Naive thymus-derived CD8-positive, alpha-beta T cell (primary cell): ENCODE data around the gene PMVK. TPM values are rescaled to one million over a fixed set of nuclear protein-coding genes. Genes with fewer than 3 reads are reported as not detected.

Experiments used
- ATAC-seq, 2 donors: fragments of 150-1000 bp; cut with Tn5 transposase in 1 of 2; sonication (Bioruptor Pico), chemical (Tn5 transposase) in 1 of 2; 1 replicate in 1 of 2; 2 replicates in 1 of 2; pipeline ENCODE4 v1.10.0; 2021; ENCODE audit warnings: mild to moderate bottlenecking in 2 of 2, moderate library complexity in 2 of 2
- POLR2A ChIA-PET: fragments of 350-600 bp; sonication (Branson Sonifier 250); formaldehyde crosslinking; loops from one replicate; lab custom pipeline; 2021; ENCODE audit warnings: antibody characterized with exemption; lab: Charles Lee
- DNase-seq, 10 donors: peaks; one replicate each; pipeline versions ENCODE4 v3.0.0 to v3.0.0-alpha.2; 2020 to 2022
- H3K27ac Mint-ChIP-seq, 10 donors: one replicate each; pipeline ENCODE4 v1.8.0; 2020 to 2022; ENCODE audit warnings: mild to moderate bottlenecking in 10 of 10, mixed read lengths in 10 of 10, moderate library complexity in 4 of 10, inconsistent platforms in 1 of 10
- H3K27me3 Mint-ChIP-seq, 5 donors: one replicate each; pipeline ENCODE4 v1.8.0; 2021 to 2022; ENCODE audit warnings: mixed read lengths in 5 of 5
- H3K36me3 Mint-ChIP-seq, 3 donors: one replicate each; pipeline ENCODE4 v1.8.0; 2020 to 2022; ENCODE audit warnings: mixed read lengths in 3 of 3, mild to moderate bottlenecking in 2 of 3, inconsistent platforms in 1 of 3
- H3K4me1 Mint-ChIP-seq, 4 donors: one replicate each; pipeline ENCODE4 v1.8.0; 2021 to 2022; ENCODE audit warnings: mixed read lengths in 4 of 4
- H3K4me3 Mint-ChIP-seq, 10 donors: one replicate each; pipeline ENCODE4 v1.8.0; 2020 to 2022; ENCODE audit warnings: mild to moderate bottlenecking in 10 of 10, mixed read lengths in 10 of 10, moderate library complexity in 6 of 10, inconsistent platforms in 1 of 10
- H3K9me3 Mint-ChIP-seq, 9 donors: one replicate each; pipeline ENCODE4 v1.8.0; 2020 to 2022; ENCODE audit warnings: mixed read lengths in 9 of 9, mild to moderate bottlenecking in 3 of 9, inconsistent platforms in 1 of 9, moderate library complexity in 1 of 9
- microRNA-seq: library from miRNA; unstranded; fragments of <30 nt; microRNA quantifications from one replicate; pipeline ENCODE4 v1.2.0, GENCODE V29; 2022; ENCODE audit warnings: borderline microRNAs expressed
- polyA plus RNA-seq, 3 donors: library from polyadenylated mRNA; unstranded; fragments of 300-500 nt; fragmentation: Illumina TruSeq; gene quantifications; one replicate each; pipeline ENCODE4 v1.2.3, GENCODE V29; 2021
- total RNA-seq, 8 experiments: library from RNA in 2 of 8; stranded (reverse) in 2 of 8; gene quantifications; one replicate each; pipeline ENCODE4 v1.2.3 and lab custom pipeline; 2021 to 2026

PMVK gene
- total and polyA plus RNA-seq, 5 experiments from 2014 or later: 11.7 to 45.7 (median 41.0) TPM

GRCh38 chr1:154883919-154884868 is 52.3 kb downstream of the PMVK start:
- H3K4me1 Mint-ChIP-seq: no peaks in the 10 kb centered on the region

DNA sequence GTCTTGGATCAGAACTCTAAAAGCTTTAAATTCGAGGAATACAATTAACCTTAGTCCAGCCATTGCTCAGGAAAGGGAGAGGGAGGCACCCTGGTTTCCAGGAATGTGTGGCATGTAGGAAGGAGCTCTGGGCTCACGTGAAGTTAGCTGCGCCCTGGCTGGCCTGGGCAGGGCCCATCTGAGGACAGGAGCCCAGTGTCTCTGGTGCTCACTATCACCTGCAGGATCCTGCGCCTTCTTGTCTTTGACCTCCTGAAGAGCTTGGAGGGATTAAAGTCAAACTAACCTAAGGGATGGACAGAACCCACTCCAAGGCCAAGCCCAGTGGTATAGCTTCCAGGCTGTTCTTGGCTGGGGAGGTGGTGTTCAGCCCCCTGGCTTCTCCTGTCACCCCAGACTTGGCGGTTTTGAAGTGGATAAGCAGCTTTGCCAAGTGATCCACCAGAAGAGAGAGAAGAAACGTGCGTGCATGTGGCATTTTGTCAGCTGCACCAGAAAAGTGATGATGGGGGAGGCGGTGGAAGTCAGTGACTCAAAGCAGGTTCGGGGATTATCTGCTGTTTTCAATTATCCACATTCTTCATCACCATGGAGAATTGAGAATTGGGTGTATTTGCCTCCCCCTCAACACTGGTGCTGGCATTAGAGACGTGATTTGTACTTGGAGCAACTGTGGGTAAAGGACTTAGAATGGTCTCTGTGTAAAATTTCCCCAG is 54.5 kb downstream of the PMVK start:
- DNase-seq (no peak), ATAC-seq (no peak)
- POLR2A ChIA-PET: interaction anchor here (0.8 kb wide), 1 partner anchor 121 kb away, joined by 3 read pairs; no protein-coding TSS in a partner anchor
- Mint-ChIP-seq H3K4me3 (no peak overlapping the region), H3K4me1 (no peaks in the 10 kb centered on the region), H3K27me3 (peaks cover 0 to 4% (median 0%) of the 10 kb centered on the region in 5 donors), H3K36me3 (no peaks in the 10 kb centered on the region), H3K9me3 (no peaks in the 10 kb centered on the region), H3K27ac (no peak overlapping the region)

More at GRCh38 chr1:154883919-154884868, 52.3 kb downstream of the PMVK start:
- H3K27me3 Mint-ChIP-seq: peaks cover 0 to 7% (median 1%) of the 10 kb centered on the region in 5 donors
- DNase-seq (no peak), ATAC-seq (no peak)
- no peak overlapping the region for H3K4me3 Mint-ChIP-seq
- no peaks in the 10 kb centered on the region for H3K9me3 Mint-ChIP-seq
- POLR2A ChIA-PET: no interaction called here
- H3K36me3 Mint-ChIP-seq: peaks cover 0 to 2% (median 0%) of the 10 kb centered on the region in 3 donors
- no peak overlapping the region for H3K27ac Mint-ChIP-seq

DNA sequence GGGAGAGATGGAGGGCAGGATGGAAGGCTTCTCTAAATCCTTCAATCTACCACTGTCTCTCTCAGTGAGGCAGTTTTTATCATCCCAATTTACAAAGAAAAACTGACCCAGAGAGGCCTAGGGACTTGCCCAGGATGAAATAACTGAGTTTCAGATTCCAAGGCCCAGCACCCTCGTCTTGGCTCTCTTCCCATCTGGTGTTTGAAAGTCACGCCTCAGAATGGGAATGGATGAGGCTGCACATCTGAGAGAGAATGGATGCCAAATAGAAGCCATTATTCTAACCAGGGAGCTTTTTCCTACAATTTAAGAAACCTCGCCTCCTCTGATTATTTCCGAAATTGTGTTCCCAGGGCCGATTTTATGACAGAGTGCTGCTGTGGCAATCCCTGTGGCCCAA is 55.8 kb downstream of the PMVK start:
- POLR2A ChIA-PET: no interaction called here
- H3K4me3 Mint-ChIP-seq: no peak overlapping the region
- ATAC-seq (no peak), DNase-seq (no peak)
- no peaks in the 10 kb centered on the region for H3K36me3 Mint-ChIP-seq
- no peak overlapping the region for H3K27ac Mint-ChIP-seq
- H3K4me1 Mint-ChIP-seq: no peaks in the 10 kb centered on the region
- H3K27me3 Mint-ChIP-seq: peaks cover 0 to 4% (median 0%) of the 10 kb centered on the region in 5 donors
- no peaks in the 10 kb centered on the region for H3K9me3 Mint-ChIP-seq

DNA sequence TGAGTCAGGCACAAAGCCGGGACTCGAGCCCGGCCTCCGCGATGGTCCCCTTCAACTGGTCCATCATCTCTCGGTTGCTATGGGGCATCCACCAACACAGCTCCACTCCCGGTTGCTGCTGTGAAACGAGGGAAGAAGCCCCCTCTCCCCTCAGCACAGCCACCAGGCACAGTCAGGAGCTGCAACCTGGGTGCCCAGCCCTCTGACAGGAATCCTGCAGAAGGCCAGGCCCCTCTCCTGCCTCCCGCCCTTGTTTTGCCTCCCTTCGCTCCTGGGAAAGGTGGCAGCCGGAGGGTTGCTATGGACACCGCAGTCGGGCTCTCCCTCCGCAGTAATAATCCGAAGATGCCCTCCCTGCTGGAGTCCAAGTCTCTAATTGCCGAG is 57.5 kb downstream of the PMVK start:
- POLR2A ChIA-PET: interaction anchor here (0.5 to 1.9 kb wide), 2 partner anchors 206 to 210 kb away, joined by 3 to 6 read pairs; no protein-coding TSS in a partner anchor
- H3K4me3 Mint-ChIP-seq: no peak overlapping the region

GRCh38 chr1:154878371-154879037 is 58.0 kb downstream of the PMVK start:
- Mint-ChIP-seq H3K27ac (no peak overlapping the region), H3K27me3 (peaks cover 0 to 9% (median 1%) of the 10 kb centered on the region in 5 donors), H3K9me3 (no peaks in the 10 kb centered on the region), H3K36me3 (no peaks in the 10 kb centered on the region), H3K4me3 (no peak overlapping the region), H3K4me1 (peaks cover 0 to 2% (median 0%) of the 10 kb centered on the region in 4 donors)
- peak; percentile 92 to 97 for ATAC-seq
- peak; percentile 45 to 83 (median 68) for DNase-seq
- POLR2A ChIA-PET: interaction anchor here (0.5 to 1.9 kb wide), 4 partner anchors 206 to 319 kb away, joined by 3 to 6 read pairs (median 4); no protein-coding TSS in a partner anchor

More for the DNA sequence above, 57.5 kb downstream of the PMVK start:
- H3K9me3 Mint-ChIP-seq: no peaks in the 10 kb centered on the region
- peaks cover 0 to 7% (median 1%) of the 10 kb centered on the region in 5 donors for H3K27me3 Mint-ChIP-seq
- no peak overlapping the region for H3K27ac Mint-ChIP-seq
- ATAC-seq: no peak
- DNase-seq: no peak
- H3K4me1 Mint-ChIP-seq: peaks cover 0 to 2% (median 0%) of the 10 kb centered on the region in 4 donors
- no peaks in the 10 kb centered on the region for H3K36me3 Mint-ChIP-seq

DNA sequence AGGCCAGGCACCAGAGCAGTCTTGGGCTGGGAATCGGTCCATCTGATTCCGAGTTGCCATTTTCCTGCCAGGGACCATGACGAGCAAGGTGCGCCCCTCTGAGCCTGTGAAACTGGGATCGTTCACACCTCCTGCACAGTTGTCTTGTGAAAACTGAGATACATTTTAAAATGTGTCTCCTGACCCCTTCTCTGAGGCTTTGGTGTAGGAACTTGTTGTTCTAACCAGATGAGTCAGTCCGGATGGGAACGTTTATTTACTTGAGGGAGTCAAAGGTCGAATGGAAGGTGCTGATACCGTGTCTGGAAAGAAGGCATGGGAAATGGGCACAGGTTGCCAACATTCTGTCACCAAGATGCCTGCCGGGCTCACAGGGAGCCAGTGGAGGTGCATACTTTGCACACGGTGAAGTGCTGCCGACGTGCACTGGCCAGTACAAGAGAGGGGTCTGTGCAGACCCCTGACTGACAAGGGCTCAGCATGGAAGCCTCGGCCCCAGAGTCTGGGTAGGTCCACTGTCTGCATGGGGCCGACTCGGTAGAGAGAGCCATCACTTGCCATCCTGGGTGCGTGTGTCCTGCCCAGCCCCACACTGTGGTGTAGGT is 59.0 kb downstream of the PMVK start:
- Mint-ChIP-seq H3K27me3 (peaks cover 0 to 10% (median 2%) of the 10 kb centered on the region in 5 donors), H3K9me3 (no peaks in the 10 kb centered on the region), H3K4me3 (no peak overlapping the region), H3K4me1 (peaks cover 0 to 2% (median 0%) of the 10 kb centered on the region in 4 donors), H3K36me3 (no peaks in the 10 kb centered on the region), H3K27ac (no peak overlapping the region)
- no peak for ATAC-seq
- POLR2A ChIA-PET: interaction anchor here (1.1 kb wide), 1 partner anchor 313 kb away, joined by 3 read pairs; no protein-coding TSS in a partner anchor
- DNase-seq: no peak

GRCh38 chr1:154876842-154877369 is 59.6 kb downstream of the PMVK start:
- POLR2A ChIA-PET: no interaction called here
- H3K9me3 Mint-ChIP-seq: no peaks in the 10 kb centered on the region
- DNase-seq: no peak
- peaks cover under 1 to 10% (median 3%) of the 10 kb centered on the region in 5 donors for H3K27me3 Mint-ChIP-seq
- H3K27ac Mint-ChIP-seq: no peak overlapping the region
- peaks cover 0 to 2% (median 0%) of the 10 kb centered on the region in 4 donors for H3K4me1 Mint-ChIP-seq
- no peak overlapping the region for H3K4me3 Mint-ChIP-seq
- ATAC-seq: no peak
- H3K36me3 Mint-ChIP-seq: no peaks in the 10 kb centered on the region

Small RNA genes within 50 kb of the gene (microRNA-seq; reads per million reads assigned to microRNA genes)
- not detected for gene MIR4258

Other genes with a start within 250 kb of the PMVK start
- under 1 TPM in 1 of 2 experiments, not detected in 1; 0.08 TPM for gene KCNN3, start 66.4 kb downstream of the PMVK start, total RNA-seq
- not detected for gene KCNN3, start 66.4 kb downstream of the PMVK start, polyA plus RNA-seq
- gene PBXIP1, start 19.4 kb upstream of the PMVK start, total RNA-seq: 100 to 1,000 TPM; 317 to 319 TPM
- 100 to 1,000 TPM; 182 to 239 (median 183) TPM for gene PBXIP1, start 19.4 kb upstream of the PMVK start, polyA plus RNA-seq
- 10 to 100 TPM; 55.6 to 57.3 TPM for gene PYGO2, start 25.1 kb upstream of the PMVK start, total RNA-seq
- gene PYGO2, start 25.1 kb upstream of the PMVK start, polyA plus RNA-seq: 10 to 100 TPM; 21.5 to 50.8 (median 35.8) TPM
- gene SHC1, start 34.0 kb upstream of the PMVK start, total RNA-seq: 10 to 100 TPM; 60.7 to 68.5 TPM
- gene SHC1, start 34.0 kb upstream of the PMVK start, polyA plus RNA-seq: 10 to 100 TPM; 22.6 to 27.4 (median 24.4) TPM
- 10 to 100 TPM; 11.1 to 11.7 TPM for gene CKS1B, start 38.0 kb upstream of the PMVK start, total RNA-seq
- 10 to 100 TPM; 58.0 to 66.6 (median 63.0) TPM for gene CKS1B, start 38.0 kb upstream of the PMVK start, polyA plus RNA-seq
- gene FLAD1, start 46.6 kb upstream of the PMVK start, total RNA-seq: 10 to 100 TPM; 46.6 to 46.8 TPM
- 10 to 100 TPM; 30.9 to 41.8 (median 31.9) TPM for gene FLAD1, start 46.6 kb upstream of the PMVK start, polyA plus RNA-seq
- gene LENEP, start 56.9 kb upstream of the PMVK start, total RNA-seq: under 1 TPM; 0.77 to 0.91 TPM
- not detected for gene LENEP, start 56.9 kb upstream of the PMVK start, polyA plus RNA-seq
- gene ZBTB7B, start 66.1 kb upstream of the PMVK start, total RNA-seq: 10 to 100 TPM; 12.9 to 13.1 TPM
- gene ZBTB7B, start 66.1 kb upstream of the PMVK start, polyA plus RNA-seq: under 1 TPM; 0.12 to 0.59 (median 0.46) TPM
- 1 to 10 TPM in 1 of 2 experiments, under 1 TPM in 1; 0.83 to 1.1 TPM for gene DCST2, start 97.1 kb upstream of the PMVK start, total RNA-seq
- not detected for gene DCST2, start 97.1 kb upstream of the PMVK start, polyA plus RNA-seq
- gene DCST1, start 97.1 kb upstream of the PMVK start, total RNA-seq: not detected
- not detected for gene DCST1, start 97.1 kb upstream of the PMVK start, polyA plus RNA-seq
- gene ADAM15, start 114.6 kb upstream of the PMVK start, total RNA-seq: 10 to 100 TPM; 21.1 to 21.9 TPM
- gene ADAM15, start 114.6 kb upstream of the PMVK start, polyA plus RNA-seq: 1 to 10 TPM; 2.8 to 4.5 (median 3.1) TPM
- gene EFNA4, start 127.0 kb upstream of the PMVK start, total RNA-seq: 1 to 10 TPM; 4.6 to 5.3 TPM
- gene EFNA4, start 127.0 kb upstream of the PMVK start, polyA plus RNA-seq: 1 to 10 TPM; 1.0 to 2.6 (median 1.1) TPM
- gene EFNA3, start 142.1 kb upstream of the PMVK start, total RNA-seq: 1 to 10 TPM in 1 of 2 experiments, under 1 TPM in 1; 0.88 to 1.2 TPM
- gene EFNA3, start 142.1 kb upstream of the PMVK start, polyA plus RNA-seq: 1 to 10 TPM in 1 of 3 donors, under 1 TPM in 2; 0.53 to 1.3 (median 0.56) TPM
- 1 to 10 TPM; 8.5 to 8.6 TPM for gene EFNA1, start 191.2 kb upstream of the PMVK start, total RNA-seq
- 10 to 100 TPM in 1 of 3 donors, 1 to 10 TPM in 2; 2.9 to 12.0 (median 7.7) TPM for gene EFNA1, start 191.2 kb upstream of the PMVK start, polyA plus RNA-seq
- 10 to 100 TPM; 26.7 to 26.9 TPM for gene SLC50A1, start 199.1 kb upstream of the PMVK start, total RNA-seq
- 10 to 100 TPM; 50.3 to 72.7 (median 62.3) TPM for gene SLC50A1, start 199.1 kb upstream of the PMVK start, polyA plus RNA-seq
- gene DPM3, start 203.8 kb upstream of the PMVK start, total RNA-seq: 10 to 100 TPM; 45.2 to 59.8 TPM
- 100 to 1,000 TPM; 103 to 159 (median 159) TPM for gene DPM3, start 203.8 kb upstream of the PMVK start, polyA plus RNA-seq
- gene KRTCAP2, start 236.6 kb upstream of the PMVK start, total RNA-seq: 100 to 1,000 TPM; 148 to 152 TPM
- 100 to 1,000 TPM; 453 to 495 (median 490) TPM for gene KRTCAP2, start 236.6 kb upstream of the PMVK start, polyA plus RNA-seq
- gene TRIM46, start 237.1 kb upstream of the PMVK start, total RNA-seq: 1 to 10 TPM; 4.0 to 4.1 TPM
- under 1 TPM; 0.40 to 0.92 (median 0.60) TPM for gene TRIM46, start 237.1 kb upstream of the PMVK start, polyA plus RNA-seq